ENCODE data around the gene TMEM178B. TPM values are rescaled to one million over a fixed set of nuclear protein-coding genes. Genes with fewer than 3 reads are reported as not detected.

Gene TMEM178B
- polyA plus RNA-seq, 1 of the 3 experiments (the other 2 are of a cell fraction) = 0.20 TPM

GRCh38 chr7:141495057-141495456, 421.2 kb downstream of the TMEM178B start (continued):
- TF ChIP-seq RFX5 (IDR thresholded peaks at IDR 0.05; ENCODE audit: low read length) = no peak
- no peak for TF ChIP-seq EP300 (IDR thresholded peaks at IDR 0.05; ENCODE audit: borderline replicate concordance in 1 of 2, low read depth in 1 of 2, low read length in 1 of 2)

- Histone ChIP-seq H3K27ac (ENCODE audit: low read depth in 2 of 2, low read length in 1 of 2) (no peak overlapping the region), H3K79me2 (ENCODE audit: insufficient read depth) (no peaks in the 10 kb centered on the region), H3F3A (replicated peaks; ENCODE audit: insufficient read depth) (no peaks in the 10 kb centered on the region), H3K9me2 (no peaks in the 10 kb centered on the region), H3K4me2 (no peak overlapping the region), H2AFZ (ENCODE audit: low read depth) (no peak overlapping the region), H3K36me3 (replicated peaks in 1 of 2; ENCODE audit: control insufficient read depth in 1 of 2, insufficient read depth in 2 of 2, low read length in 1 of 2) (no peaks in the 10 kb centered on the region), H3K9ac (no peak overlapping the region), H3K4me3 (ENCODE audit: low read depth in 2 of 2, low read length in 1 of 2) (no peak overlapping the region), H4K20me1 (ENCODE audit: insufficient read depth) (no peaks in the 10 kb centered on the region), H3K4me1 (ENCODE audit: control insufficient read depth in 1 of 2, insufficient read depth in 2 of 2, low read depth in 1 of 2, low read length in 1 of 2) (no peaks in the 10 kb centered on the region), H3K27me3 (ENCODE audit: insufficient read depth) (no peaks in the 10 kb centered on the region), H3K9me3 (no peaks in the 10 kb centered on the region)
- ChIA-PET CTCF (no interaction called here), POLR2A (no interaction called here)
- no peak for DNase-seq
- WGBS (ENCODE audit: low lambda C conversion rate) = 25% methylated on average over 5 of the region's 5 CpGs
- no peak for TF ChIP-seq JUND (IDR thresholded peaks at IDR 0.05)
- no peak for TF ChIP-seq FOSL2 (IDR thresholded peaks at IDR 0.05; ENCODE audit: borderline replicate concordance, low read depth)
- no peak for TF ChIP-seq POLR2AphosphoS5 (IDR thresholded peaks at IDR 0.05; ENCODE audit: low read depth, low read length)
- TF ChIP-seq ELF1 (IDR thresholded peaks at IDR 0.05) = no peak
- TF ChIP-seq GATA2 (CRISPR knock-in tag; IDR thresholded peaks at IDR 0.05) = no peak
- TF ChIP-seq GABPA (IDR thresholded peaks at IDR 0.05; ENCODE audit: low read depth) = no peak
- no peak for TF ChIP-seq ZBTB33 (IDR thresholded peaks at IDR 0.05; ENCODE audit: borderline replicate concordance, low read depth)
- no peak for TF ChIP-seq RCOR1 (IDR thresholded peaks at IDR 0.05; ENCODE audit: low read length)
- TF ChIP-seq MXI1 (IDR thresholded peaks at IDR 0.05; ENCODE audit: low read depth, low read length) = no peak
- TF ChIP-seq TEAD4 (IDR thresholded peaks at IDR 0.05; ENCODE audit: borderline replicate concordance, insufficient read depth) = no peak
- no peak for TF ChIP-seq PBX3 (IDR thresholded peaks at IDR 0.05)
- no peak for TF ChIP-seq NRF1 (IDR thresholded peaks at IDR 0.05; ENCODE audit: low read depth, low read length)
- TF ChIP-seq RXRA (IDR thresholded peaks at IDR 0.05; ENCODE audit: borderline replicate concordance, low read depth) = no peak
- TF ChIP-seq FOXM1 (IDR thresholded peaks at IDR 0.05; ENCODE audit: low read depth) = no peak
- TF ChIP-seq EP300 (IDR thresholded peaks at IDR 0.05; ENCODE audit: borderline replicate concordance in 1 of 2, low read depth in 1 of 2, low read length in 1 of 2) = no peak
- no peak for TF ChIP-seq MEF2A (IDR thresholded peaks at IDR 0.05; ENCODE audit: borderline replicate concordance, low read depth)
- no peak for TF ChIP-seq IRF3 (IDR thresholded peaks at IDR 0.05; ENCODE audit: low read depth, low read length)
Observed at GRCh38 chr7:141497391-141497790, 423.5 kb downstream of the TMEM178B start.

Measured in SK-N-SH (cell line).